Parathyroid adenoma (tissue), 2 donors: ENCODE measurements around the gene MAPRE3.

Experiments
- H2AFZ ChIP-seq: fragments of 300-600 bp; sonication (generic); one replicate; pipeline ENCODE4 v1.7.0; 2017; ENCODE audit warnings: antibody characterized with exemption, mild to moderate bottlenecking
- H3K27ac ChIP-seq: fragments of 300-600 bp; sonication (generic); one replicate; pipeline ENCODE4 v1.7.0; 2017
- H3K27me3 ChIP-seq: fragments of 300-600 bp; sonication (generic); one replicate; pipeline ENCODE4 v1.7.0; 2017; ENCODE audit warnings: low read length; ENCODE audit not compliant: control insufficient read depth, insufficient read depth
- H3K36me3 ChIP-seq: fragments of 300-600 bp; sonication (generic); one replicate; pipeline ENCODE4 v1.7.0; 2017; ENCODE audit warnings: low read length; ENCODE audit not compliant: control insufficient read depth, insufficient read depth
- H3K4me1 ChIP-seq: fragments of 300-600 bp; sonication (generic); one replicate; pipeline ENCODE4 v1.7.0; 2017; ENCODE audit warnings: control low read depth
- H3K4me2 ChIP-seq: fragments of 300-600 bp; sonication (generic); one replicate; pipeline ENCODE4 v1.7.0; 2017; ENCODE audit warnings: low read length
- H3K4me3 ChIP-seq: fragments of 300-600 bp; sonication (generic); one replicate; pipeline ENCODE4 v1.7.0; 2017; ENCODE audit warnings: low read depth, low read length
- H3K79me2 ChIP-seq: fragments of 300-600 bp; sonication (generic); one replicate; pipeline ENCODE4 v1.7.0; 2017; ENCODE audit warnings: control low read depth
- H3K9ac ChIP-seq: fragments of 300-600 bp; sonication (generic); one replicate; pipeline ENCODE4 v1.7.0; 2017; ENCODE audit warnings: mild to moderate bottlenecking
- H3K9me3 ChIP-seq: fragments of 300-600 bp; sonication (generic); one replicate; pipeline ENCODE4 v1.7.0; 2017; ENCODE audit warnings: low read length; ENCODE audit not compliant: control insufficient read depth
- TF ChIP-seq, protein P1 (sequence below): fragments of 300-600 bp; sonication (generic); IDR thresholded peaks from one replicate; pipeline ENCODE4 v1.7.0; 2017; ENCODE audit warnings: antibody characterized with exemption, mild to moderate bottlenecking
- donor health status: primary hyperparathyroidism.

Gene MAPRE3

DNA sequence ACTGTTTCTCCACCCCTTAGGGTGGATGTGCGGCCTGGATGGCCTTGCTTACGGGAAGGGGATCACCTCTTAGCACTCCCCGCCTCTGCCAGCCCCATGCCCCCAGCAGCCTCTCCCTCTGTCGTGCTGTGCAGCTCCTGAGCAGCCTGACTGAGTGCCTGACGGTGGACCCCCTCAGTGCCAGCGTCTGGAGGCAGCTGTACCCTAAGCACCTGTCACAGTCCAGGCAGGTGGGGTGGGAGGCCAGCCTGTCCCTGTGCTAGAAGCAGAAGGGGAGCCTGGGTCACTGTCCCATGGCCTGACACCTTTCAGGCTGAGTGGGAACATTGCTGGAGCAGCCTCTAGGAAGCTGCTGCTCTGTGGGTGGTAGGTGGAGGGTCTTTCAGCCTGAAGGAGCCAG lies 67.6 kb downstream of the MAPRE3 start:
- Histone ChIP-seq H3K79me2 (no peaks in the 10 kb centered on the region), H3K9ac (no peak overlapping the region), H3K27ac (no peak overlapping the region), H3K36me3 (no peaks in the 10 kb centered on the region), H3K4me3 (no peak overlapping the region), H2AFZ (no peak overlapping the region), H3K9me3 (no peaks in the 10 kb centered on the region), H3K27me3 (no peaks in the 10 kb centered on the region), H3K4me2 (no peak overlapping the region), H3K4me1 (peaks cover 22% of the 10 kb centered on the region)
- TF ChIP-seq, protein P1, sequence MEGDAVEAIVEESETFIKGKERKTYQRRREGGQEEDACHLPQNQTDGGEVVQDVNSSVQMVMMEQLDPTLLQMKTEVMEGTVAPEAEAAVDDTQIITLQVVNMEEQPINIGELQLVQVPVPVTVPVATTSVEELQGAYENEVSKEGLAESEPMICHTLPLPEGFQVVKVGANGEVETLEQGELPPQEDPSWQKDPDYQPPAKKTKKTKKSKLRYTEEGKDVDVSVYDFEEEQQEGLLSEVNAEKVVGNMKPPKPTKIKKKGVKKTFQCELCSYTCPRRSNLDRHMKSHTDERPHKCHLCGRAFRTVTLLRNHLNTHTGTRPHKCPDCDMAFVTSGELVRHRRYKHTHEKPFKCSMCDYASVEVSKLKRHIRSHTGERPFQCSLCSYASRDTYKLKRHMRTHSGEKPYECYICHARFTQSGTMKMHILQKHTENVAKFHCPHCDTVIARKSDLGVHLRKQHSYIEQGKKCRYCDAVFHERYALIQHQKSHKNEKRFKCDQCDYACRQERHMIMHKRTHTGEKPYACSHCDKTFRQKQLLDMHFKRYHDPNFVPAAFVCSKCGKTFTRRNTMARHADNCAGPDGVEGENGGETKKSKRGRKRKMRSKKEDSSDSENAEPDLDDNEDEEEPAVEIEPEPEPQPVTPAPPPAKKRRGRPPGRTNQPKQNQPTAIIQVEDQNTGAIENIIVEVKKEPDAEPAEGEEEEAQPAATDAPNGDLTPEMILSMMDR = no peak

DNA sequence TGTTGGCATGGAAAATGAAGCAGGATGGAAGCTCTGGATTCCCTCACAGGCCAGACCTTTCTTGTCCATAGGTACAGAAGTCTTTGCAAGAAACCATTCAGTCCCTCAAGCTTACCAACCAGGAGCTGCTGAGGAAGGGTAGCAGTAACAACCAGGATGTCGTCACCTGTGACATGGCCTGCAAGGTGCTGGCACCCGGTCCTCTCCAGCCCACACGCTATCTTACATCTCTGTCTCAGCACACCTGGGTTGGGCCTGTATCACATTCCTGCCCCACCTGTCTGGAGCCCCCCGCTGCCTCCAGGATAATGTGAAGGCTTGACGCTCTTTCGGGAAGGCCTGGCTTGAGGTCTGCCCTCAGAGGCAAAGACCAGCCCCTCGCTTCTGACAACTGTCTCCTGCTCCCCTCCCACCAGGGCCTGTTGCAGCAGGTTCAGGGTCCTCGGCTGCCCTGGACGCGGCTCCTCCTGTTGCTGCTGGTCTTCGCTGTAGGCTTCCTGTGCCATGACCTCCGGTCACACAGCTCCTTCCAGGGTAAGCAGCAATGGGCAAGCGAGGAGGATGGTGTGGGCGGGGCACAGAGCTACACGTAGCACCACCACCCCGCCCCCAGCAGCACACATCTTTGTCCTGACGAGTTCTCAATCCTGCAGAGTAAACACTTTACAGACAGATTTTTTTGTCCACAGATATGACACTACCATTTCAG lies 68.3 kb downstream of the MAPRE3 start:
- TF ChIP-seq, protein P1 = no peak
- no peaks in the 10 kb centered on the region for H3K9me3 ChIP-seq
- no peak overlapping the region for H3K9ac ChIP-seq
- H3K4me2 ChIP-seq = no peak overlapping the region
- no peaks in the 10 kb centered on the region for H3K27me3 ChIP-seq
- H3K36me3 ChIP-seq = no peaks in the 10 kb centered on the region
- H3K4me3 ChIP-seq = no peak overlapping the region
- H3K4me1 ChIP-seq = peaks cover 18% of the 10 kb centered on the region
- H3K27ac ChIP-seq = no peak overlapping the region
- no peaks in the 10 kb centered on the region for H3K79me2 ChIP-seq
- H2AFZ ChIP-seq = no peak overlapping the region

DNA sequence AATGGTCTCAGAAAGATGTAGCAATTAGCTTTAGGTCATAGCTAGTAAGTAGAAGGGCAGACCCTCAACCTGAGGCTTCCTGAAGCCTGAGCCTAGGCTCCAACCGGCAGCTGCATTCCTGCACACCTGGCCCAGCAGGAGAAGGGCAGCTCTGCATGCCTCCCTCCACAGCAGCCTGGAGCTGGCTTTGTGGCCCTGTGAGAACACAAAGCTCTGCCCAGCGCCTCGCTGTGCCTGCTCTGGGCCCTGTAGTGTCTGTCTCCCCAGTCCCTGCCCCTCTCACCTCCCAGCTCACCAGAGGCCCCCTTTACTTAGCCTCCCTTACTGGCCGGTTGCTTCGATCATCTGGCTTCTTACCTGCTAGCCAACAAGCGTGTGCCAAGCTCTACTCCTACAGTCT lies 69.0 kb downstream of the MAPRE3 start:
- Histone ChIP-seq H3K4me2 (no peak overlapping the region), H3K36me3 (no peaks in the 10 kb centered on the region), H3K27ac (no peak overlapping the region), H3K4me1 (peaks cover 14% of the 10 kb centered on the region), H3K4me3 (no peak overlapping the region), H3K27me3 (no peaks in the 10 kb centered on the region), H3K79me2 (no peaks in the 10 kb centered on the region), H3K9me3 (no peaks in the 10 kb centered on the region), H2AFZ (no peak overlapping the region), H3K9ac (no peak overlapping the region)
- TF ChIP-seq, protein P1 = no peak

DNA sequence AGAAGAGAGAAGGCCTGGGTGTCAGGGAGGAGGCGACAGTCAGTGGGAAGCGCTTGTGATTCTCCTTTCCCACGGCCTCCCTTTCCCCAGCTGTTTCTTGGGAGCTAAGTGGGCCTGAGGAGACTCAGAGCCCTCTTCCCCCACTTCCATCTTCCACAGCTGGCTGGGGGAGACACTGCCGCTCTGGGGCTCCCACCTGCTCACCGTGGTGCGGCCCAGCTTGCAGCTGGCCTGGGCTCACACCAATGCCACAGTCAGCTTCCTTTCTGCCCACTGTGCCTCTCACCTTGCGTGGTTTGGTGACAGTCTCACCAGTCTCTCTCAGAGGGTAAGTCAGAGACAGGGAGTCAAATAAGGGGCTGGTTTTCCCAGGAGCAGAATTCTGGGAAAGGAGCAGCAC lies 69.4 kb downstream of the MAPRE3 start:
- Histone ChIP-seq H2AFZ (no peak overlapping the region), H3K27ac (no peak overlapping the region), H3K9ac (no peak overlapping the region), H3K9me3 (no peaks in the 10 kb centered on the region), H3K4me3 (no peak overlapping the region), H3K79me2 (no peaks in the 10 kb centered on the region), H3K4me1 (peaks cover 14% of the 10 kb centered on the region), H3K4me2 (no peak overlapping the region), H3K36me3 (no peaks in the 10 kb centered on the region), H3K27me3 (no peaks in the 10 kb centered on the region)
- TF ChIP-seq, protein P1 = no peak

DNA sequence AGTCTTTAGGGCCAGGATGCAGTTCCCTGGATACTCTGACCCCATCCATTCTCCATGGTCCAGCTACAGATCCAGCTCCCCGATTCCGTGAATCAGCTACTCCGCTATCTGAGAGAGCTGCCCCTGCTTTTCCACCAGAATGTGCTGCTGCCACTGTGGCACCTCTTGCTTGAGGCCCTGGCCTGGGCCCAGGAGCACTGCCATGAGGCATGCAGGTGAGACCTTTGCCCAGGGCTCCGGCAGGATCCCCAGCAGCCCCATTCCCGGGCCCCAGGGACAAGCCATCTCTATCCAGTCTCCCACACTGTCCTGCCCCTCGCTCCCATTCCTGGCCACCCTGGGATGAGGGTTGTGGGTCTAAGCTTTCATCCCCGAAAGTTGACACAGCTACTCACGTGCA lies 69.8 kb downstream of the MAPRE3 start:
- Histone ChIP-seq H3K4me3 (no peak overlapping the region), H3K27ac (no peak overlapping the region), H3K9ac (no peak overlapping the region), H3K4me2 (no peak overlapping the region), H2AFZ (no peak overlapping the region), H3K36me3 (no peaks in the 10 kb centered on the region), H3K9me3 (no peaks in the 10 kb centered on the region), H3K4me1 (peaks cover 14% of the 10 kb centered on the region), H3K79me2 (no peaks in the 10 kb centered on the region), H3K27me3 (no peaks in the 10 kb centered on the region)
- TF ChIP-seq, protein P1 = no peak
